Ishikawa (cell line): ENCODE results near the gene NUDT9.

Experiments used
- CEBPB ChIP-seq: IDR thresholded peaks from 2 replicates; pipeline ENCODE4 v1.6.1; 2012
- CREB1 ChIP-seq: IDR thresholded peaks from 2 replicates; pipeline ENCODE4 v1.6.1; 2012; ENCODE audit warnings: low read depth
- EGR1 ChIP-seq: IDR thresholded peaks from 2 replicates; pipeline ENCODE4 v1.6.1; 2012
- EP300 ChIP-seq: IDR thresholded peaks from 2 replicates; pipeline ENCODE4 v1.6.1; 2012; ENCODE audit warnings: borderline replicate concordance
- FOXM1 ChIP-seq: IDR thresholded peaks from 2 replicates; pipeline ENCODE4 v1.6.1; 2012; ENCODE audit warnings: low read depth, borderline replicate concordance
- NFIC ChIP-seq: IDR thresholded peaks from 2 replicates; pipeline ENCODE4 v1.6.1; 2012
- RAD21 ChIP-seq: IDR thresholded peaks from 2 replicates; pipeline ENCODE4 v1.6.1; 2012; ENCODE audit warnings: low read depth
- REST ChIP-seq: IDR thresholded peaks from 2 replicates; pipeline ENCODE4 v1.6.1; 2012; ENCODE audit warnings: low read depth, mild to moderate bottlenecking
- TAF1 ChIP-seq: IDR thresholded peaks from 2 replicates; pipeline ENCODE4 v1.6.1; 2012; ENCODE audit warnings: low read depth, mild to moderate bottlenecking
- TCF12 ChIP-seq: IDR thresholded peaks from 2 replicates; pipeline ENCODE4 v1.6.1; 2012; ENCODE audit warnings: low read depth
- TEAD4 ChIP-seq: IDR thresholded peaks from 2 replicates; pipeline ENCODE4 v1.6.1; 2012
- YY1 ChIP-seq: IDR thresholded peaks from 2 replicates; pipeline ENCODE4 v1.6.1; 2012; ENCODE audit warnings: low read depth
- ZBTB7A ChIP-seq: IDR thresholded peaks from 2 replicates; pipeline ENCODE4 v1.6.1; 2012; ENCODE audit warnings: low read depth
- TF ChIP-seq, protein P1 (sequence below): IDR thresholded peaks from 2 replicates; pipeline ENCODE4 v1.6.1; 2012
- TF ChIP-seq, protein P2 (sequence below): IDR thresholded peaks from 2 replicates; pipeline ENCODE4 v1.6.1; 2012

Gene NUDT9

DNA sequence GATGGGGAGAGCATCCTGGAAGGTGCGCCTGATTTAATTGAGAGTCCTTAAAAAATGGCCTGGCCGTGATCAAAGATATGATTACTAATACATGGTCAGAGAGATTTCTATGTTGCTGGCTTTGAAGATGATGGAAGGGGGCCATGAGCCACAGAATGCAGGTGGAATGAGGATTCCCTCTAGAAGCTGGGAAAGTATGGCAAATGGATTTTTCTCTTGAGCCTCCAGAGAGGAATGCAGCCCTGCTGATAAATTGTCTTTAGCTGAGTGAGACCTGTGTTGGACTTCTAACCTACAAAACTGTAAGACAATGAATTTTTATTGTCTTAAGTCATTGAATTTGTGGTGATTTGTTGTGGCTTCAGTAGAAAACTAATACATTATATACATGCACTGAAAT lies 7.7 kb downstream of the NUDT9 start:
- TF ChIP-seq REST, result no peak
- TF ChIP-seq TEAD4, result no peak
- TF ChIP-seq EGR1, result no peak
- TF ChIP-seq YY1, result no peak

- no peak for TF ChIP-seq NFIC
Measured at GRCh38 chr4:87433342-87433741, 11.0 kb downstream of the NUDT9 start.

DNA sequence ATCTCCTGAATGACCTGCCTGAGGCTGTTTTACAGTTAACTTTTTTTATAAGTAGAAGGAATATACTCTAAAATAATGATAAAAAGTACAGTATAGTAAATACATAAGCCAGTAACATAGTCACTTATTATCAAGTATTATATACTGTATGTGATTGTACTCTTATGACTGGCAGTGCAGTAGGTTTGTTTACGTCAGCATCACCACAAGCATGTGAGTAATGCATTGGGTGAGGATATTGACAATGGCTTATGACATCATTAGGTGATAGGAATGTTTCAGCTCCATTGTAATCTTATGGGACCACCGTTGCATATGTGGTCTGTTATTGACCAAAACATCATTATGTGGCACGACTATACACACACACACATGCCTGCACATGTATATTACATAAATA lies 20.5 kb downstream of the NUDT9 start:
- TF ChIP-seq CEBPB (no peak), TAF1 (no peak), ZBTB7A (no peak), FOXM1 (no peak), EGR1 (no peak)
- TF ChIP-seq, protein P1, sequence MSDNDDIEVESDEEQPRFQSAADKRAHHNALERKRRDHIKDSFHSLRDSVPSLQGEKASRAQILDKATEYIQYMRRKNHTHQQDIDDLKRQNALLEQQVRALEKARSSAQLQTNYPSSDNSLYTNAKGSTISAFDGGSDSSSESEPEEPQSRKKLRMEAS, result no peak

DNA sequence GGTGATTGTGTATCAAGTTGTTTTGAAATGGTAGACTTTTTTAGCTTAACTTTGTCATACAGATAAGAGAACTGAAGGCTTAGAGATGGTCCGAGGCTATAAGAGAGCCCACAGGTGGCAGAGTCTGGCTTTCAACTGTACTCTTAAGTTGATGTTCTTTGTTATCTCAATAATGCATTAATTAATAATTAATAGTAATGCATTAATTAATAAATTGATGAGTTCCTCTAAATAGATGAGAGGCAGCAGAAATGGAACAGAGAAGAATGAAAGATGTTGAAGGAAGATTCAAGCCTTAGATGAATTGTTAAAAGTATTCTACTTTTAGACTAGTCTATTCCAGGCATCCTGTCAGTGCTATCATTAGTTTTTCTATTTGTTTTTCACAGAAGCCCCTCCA lies 22.4 kb downstream of the NUDT9 start:
- TF ChIP-seq, protein P2, sequence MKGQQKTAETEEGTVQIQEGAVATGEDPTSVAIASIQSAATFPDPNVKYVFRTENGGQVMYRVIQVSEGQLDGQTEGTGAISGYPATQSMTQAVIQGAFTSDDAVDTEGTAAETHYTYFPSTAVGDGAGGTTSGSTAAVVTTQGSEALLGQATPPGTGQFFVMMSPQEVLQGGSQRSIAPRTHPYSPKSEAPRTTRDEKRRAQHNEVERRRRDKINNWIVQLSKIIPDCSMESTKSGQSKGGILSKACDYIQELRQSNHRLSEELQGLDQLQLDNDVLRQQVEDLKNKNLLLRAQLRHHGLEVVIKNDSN, result no peak
- no peak for TF ChIP-seq EP300
- TF ChIP-seq TEAD4, result no peak

DNA sequence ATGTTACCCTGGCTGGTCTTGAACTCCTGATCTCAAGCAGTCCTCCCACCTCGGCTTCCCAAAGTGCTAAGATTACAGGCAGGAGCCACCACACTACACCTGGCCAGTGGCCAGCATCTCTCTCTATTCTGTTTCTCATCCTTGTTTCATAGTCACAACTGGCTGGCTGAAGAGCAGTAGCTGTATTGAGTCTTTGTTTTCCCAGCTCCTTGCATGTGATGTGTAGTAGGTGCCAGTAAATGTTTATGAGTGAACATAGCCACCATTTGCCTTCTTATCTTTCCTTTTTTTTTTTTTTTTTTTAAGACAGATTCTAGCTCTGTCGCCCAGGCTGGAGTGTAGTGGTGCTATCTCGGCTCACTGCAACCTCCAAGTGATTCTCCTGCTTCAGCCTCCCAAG lies 23.6 kb downstream of the NUDT9 start:
- TF ChIP-seq, protein P2, result no peak
- TF ChIP-seq CEBPB, result no peak
- TF ChIP-seq ZBTB7A, result no peak
- TF ChIP-seq TCF12, result no peak
- no peak for TF ChIP-seq YY1
- no peak for TF ChIP-seq CREB1
- TF ChIP-seq REST, result no peak
- TF ChIP-seq FOXM1, result no peak
- TF ChIP-seq EP300, result no peak
- TF ChIP-seq NFIC, result no peak
- no peak for TF ChIP-seq EGR1
- no peak for TF ChIP-seq TAF1
- TF ChIP-seq, protein P1, result no peak
- TF ChIP-seq RAD21, result no peak
- no peak for TF ChIP-seq TEAD4

- TF ChIP-seq ZBTB7A, result no peak
- no peak for TF ChIP-seq TEAD4
- TF ChIP-seq, protein P2, result no peak
- TF ChIP-seq NFIC, result no peak
- TF ChIP-seq, protein P1, result no peak
- TF ChIP-seq YY1, result no peak
- no peak for TF ChIP-seq TAF1
- no peak for TF ChIP-seq TCF12
- TF ChIP-seq RAD21, result no peak
- no peak for TF ChIP-seq CEBPB
- no peak for TF ChIP-seq EGR1
Measured at GRCh38 chr4:87451537-87451936, 29.2 kb downstream of the NUDT9 start.

DNA sequence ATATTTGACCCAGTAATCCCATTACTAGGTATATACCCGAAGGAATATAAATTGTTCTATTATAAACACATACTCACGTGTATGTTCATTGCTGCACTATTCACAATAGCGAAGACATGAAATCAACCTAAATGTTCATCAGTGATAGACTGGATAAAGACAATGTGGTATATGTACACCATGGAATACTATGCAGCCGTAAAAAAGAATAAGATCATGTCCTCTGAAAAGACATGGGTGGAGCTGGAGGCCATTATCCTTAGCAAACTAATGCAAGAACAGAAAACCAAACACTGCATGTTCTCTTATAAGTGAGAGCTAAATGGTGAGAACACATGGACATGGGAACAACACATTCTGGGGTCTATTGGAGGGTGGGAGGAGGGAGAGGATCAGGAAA lies 36.5 kb downstream of the NUDT9 start:
- no peak for TF ChIP-seq YY1
- no peak for TF ChIP-seq NFIC
- no peak for TF ChIP-seq RAD21
- no peak for TF ChIP-seq EP300
- no peak for TF ChIP-seq CEBPB
- no peak for TF ChIP-seq TAF1
- TF ChIP-seq, protein P1, result no peak
- TF ChIP-seq, protein P2, result no peak
- TF ChIP-seq EGR1, result no peak
- TF ChIP-seq TEAD4, result no peak
- no peak for TF ChIP-seq REST
- no peak for TF ChIP-seq FOXM1
- no peak for TF ChIP-seq ZBTB7A
- no peak for TF ChIP-seq CREB1
- TF ChIP-seq TCF12, result no peak
